ENCODE measurements around the gene PRTFDC1.
"Not testable (repeated sequence)": the region's sequence is repeated elsewhere in the genome, so short reads cannot be mapped to it uniquely, and the experiment has no call there.

PRTFDC1 gene

GRCh38 chr10:24930427-24930826 is 22.0 kb downstream of the PRTFDC1 start:
- no peak for DNase-seq (ENCODE audit: low read depth)

- DNase-seq (ENCODE audit: low read depth), result no peak
These were observed 22.5 kb downstream of the PRTFDC1 start for GRCh38 chr10:24929904-24930303.

GRCh38 chr10:24929056-24929544 is 23.3 kb downstream of the PRTFDC1 start:
- DNase-seq (ENCODE audit: low read depth), result no peak

- no peak for DNase-seq (ENCODE audit: low read depth)
These were observed 24.2 kb downstream of the PRTFDC1 start for GRCh38 chr10:24928163-24928562.

DNA sequence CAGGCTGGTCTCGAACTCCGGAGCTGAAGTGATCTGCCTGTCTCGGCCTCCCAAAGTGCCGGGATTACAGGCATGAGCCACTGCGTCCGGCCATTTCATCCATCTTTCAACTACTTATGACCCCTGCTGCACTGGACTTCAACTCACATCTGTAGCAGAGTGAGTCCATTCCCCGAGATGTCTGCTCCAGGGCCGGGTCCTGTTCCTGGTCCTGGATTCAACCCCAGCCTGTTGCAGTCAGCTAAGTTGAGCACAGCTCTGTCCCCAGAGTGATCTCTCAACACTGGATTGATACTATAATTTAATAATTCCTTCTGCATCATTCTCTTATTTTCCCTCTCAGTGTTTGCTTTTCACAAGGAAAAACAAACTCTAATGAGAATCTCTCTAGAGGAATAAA is 25.8 kb downstream of the PRTFDC1 start:
- DNase-seq (ENCODE audit: low read depth), result no peak

DNA sequence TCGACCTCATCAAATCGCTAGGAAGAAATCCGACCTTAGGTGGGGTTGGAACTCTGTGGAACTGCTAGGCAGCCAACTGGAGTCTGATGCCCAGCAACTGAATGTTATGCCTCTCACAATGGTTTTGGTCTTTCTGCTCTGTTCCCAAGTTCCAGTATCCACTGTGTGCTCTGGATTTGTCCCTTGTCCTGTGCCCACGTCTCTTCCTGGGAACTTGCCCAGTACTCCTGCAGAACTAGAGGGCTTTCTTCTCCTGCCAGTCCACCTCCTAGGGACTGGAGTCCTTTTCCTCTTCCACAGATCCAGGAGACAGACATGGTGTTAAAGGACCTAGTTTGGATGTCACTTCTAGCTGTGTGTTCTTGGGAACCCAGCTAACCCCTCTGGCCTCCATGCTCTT is 26.6 kb downstream of the PRTFDC1 start:
- no peak for DNase-seq (ENCODE audit: low read depth)

DNA sequence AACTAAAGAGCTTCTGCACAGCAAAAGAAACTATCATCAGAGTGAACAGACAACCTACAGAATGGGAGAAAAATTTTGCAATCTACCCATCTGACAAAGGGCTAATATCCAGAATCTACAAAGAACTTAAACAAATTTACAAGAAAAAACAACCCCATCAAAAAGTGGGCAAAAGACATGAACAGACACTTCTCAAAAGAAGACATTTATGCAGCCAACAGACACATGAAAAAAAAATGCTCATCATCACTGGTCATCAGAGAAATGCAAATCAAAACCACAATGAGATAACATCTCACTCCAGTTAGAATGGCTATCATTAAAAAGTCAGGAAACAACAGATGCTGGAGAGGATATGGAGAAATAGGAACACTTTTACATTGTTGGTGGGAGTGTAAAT is 27.9 kb downstream of the PRTFDC1 start:
- not testable (repeated sequence) for DNase-seq (ENCODE audit: low read depth)

- not testable (repeated sequence) for DNase-seq (ENCODE audit: low read depth)
These were observed 30.1 kb downstream of the PRTFDC1 start for GRCh38 chr10:24922222-24922868.

DNA sequence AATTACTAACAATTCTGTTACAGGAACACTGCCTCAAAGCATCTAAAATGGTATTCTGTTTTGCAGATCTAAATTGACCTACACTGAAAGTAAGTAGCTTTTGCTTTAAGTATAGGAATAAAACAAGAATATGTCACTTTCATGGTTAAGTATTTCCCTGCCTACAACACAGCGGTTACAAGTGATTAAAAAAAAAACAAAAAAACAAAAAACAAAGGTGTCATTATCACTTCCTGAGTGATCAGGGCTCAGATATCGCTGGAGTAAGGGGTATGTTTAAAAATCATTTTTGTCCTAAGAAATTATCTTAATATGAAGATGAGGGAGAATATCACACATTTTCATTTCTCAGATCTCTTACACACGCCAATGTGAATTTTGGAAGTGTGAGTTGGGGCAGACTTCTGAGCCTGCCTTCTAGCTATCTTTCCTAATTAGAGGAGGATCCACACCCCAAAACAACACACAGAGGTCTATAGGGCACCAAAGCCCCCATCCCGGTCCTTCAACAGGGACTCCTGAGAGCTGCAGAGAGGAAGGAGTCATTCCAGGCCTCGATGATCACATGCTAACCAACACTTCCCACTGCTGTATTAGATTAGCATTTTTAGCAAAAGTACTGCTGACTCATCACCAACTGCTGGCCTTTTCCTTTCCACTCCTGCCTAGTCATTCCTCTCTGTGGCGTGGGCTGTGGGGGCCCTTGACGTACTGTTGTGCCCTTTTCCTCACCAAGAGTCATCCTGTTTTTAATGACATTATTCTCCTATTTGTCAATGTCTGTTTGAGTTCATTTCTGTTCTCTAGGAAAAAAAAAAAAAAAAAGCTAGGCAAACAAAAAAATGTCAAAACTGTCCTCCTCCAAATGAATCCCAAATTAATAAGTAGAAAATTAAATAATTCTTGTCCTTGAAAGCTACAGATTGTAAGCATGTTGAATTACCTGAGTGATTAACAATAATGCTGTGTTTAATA is 31.2 kb downstream of the PRTFDC1 start:
- DNase-seq (ENCODE audit: low read depth), result peak; percentile 52

DNA sequence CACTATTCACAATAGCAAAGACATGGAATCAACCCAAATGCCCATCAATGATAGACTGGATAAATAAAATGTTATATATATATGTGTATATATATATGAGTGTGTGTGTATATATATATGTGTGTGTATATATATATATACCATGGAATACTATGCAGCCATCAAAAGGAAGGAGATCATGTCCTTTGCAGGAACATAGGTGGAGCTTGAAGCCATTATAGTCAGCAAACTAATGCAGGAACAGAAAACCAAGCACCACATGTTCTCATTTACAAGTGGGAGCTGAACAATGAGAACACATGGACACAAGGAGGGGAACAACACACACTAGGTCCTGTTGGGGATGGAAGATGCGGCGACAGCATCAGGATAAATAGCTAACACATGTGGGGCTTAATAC is 32.2 kb downstream of the PRTFDC1 start:
- not testable (repeated sequence) for DNase-seq (ENCODE audit: low read depth)

DNA sequence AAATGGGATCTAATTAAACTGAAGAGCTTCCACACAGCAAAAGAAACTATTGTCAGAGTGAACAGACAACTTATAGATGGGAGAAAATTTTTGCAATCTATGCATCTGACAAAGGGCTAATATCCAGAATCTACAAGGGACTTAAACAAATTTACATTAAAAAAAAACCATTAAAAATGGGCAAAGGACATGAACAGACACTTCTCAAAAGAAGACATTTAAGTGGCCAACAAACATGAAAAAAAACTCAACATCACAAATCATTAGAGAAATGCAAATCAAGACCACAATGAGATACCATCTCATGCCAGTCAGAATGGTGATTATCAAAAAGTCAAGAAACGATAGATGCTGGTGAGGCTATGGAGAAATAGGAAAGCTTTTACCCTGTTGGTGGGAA is 32.8 kb downstream of the PRTFDC1 start:
- DNase-seq (ENCODE audit: low read depth), result not testable (repeated sequence)

DNA sequence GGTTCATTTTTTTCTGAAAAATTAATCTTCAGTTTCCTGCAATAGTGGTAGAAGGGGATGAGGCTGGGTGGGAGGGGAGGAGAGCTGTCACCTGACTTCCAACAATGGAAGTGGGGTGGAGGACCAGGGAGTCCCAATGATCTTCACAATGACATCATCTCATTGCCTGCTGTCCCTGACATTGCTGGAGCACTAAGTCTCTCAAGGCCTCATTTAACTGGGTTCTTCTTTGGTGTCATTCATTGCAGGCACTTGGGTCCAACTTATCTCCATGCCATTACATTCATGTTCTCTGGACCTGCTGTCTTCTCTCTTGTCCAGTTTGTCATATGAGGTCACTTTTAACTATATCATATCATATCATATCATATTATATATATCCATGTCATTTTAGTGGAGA is 34.4 kb downstream of the PRTFDC1 start:
- no peak for DNase-seq (ENCODE audit: low read depth)

DNA sequence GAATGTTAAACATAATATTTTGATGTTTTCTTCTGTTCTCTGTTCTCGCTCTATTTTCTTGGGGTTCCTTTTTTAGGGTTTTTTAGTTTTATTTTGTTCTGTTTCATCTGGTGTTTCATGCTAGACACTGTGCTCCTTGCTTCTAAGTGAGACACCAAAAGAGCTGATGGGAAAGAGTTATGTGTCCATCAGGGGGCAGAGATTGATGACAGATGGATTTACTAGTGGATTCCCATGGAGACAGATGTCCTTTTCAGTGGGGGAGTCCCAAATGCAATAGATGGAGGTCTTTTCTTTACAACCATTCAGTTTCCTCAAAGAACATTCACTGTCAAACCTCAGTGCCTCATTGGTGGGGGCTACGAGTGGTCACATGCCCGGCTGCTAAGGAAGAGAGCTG is 34.9 kb downstream of the PRTFDC1 start:
- no peak for DNase-seq (ENCODE audit: low read depth)

GRCh38 chr10:24916365-24916764 is 36.0 kb downstream of the PRTFDC1 start:
- DNase-seq (ENCODE audit: low read depth), result no peak

DNA sequence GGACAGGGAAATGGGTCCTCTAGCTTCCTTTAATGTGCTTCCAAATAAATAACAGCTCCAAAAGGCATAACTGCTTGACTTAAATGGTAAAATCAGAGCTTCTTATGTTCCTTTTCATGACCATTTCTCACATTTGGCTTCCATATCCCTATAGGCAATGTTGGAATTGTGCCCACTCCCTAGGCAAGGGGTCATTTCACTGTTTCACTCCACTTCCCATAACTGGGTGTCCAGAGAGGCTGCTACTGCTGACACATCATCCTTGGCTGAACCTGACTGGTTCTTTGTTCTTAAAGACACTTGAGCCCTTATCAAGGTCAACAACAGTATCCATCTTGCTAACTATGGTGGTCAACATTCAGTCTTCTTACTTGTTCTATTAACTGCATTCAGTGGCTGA is 37.1 kb downstream of the PRTFDC1 start:
- no peak for DNase-seq (ENCODE audit: low read depth)

DNA sequence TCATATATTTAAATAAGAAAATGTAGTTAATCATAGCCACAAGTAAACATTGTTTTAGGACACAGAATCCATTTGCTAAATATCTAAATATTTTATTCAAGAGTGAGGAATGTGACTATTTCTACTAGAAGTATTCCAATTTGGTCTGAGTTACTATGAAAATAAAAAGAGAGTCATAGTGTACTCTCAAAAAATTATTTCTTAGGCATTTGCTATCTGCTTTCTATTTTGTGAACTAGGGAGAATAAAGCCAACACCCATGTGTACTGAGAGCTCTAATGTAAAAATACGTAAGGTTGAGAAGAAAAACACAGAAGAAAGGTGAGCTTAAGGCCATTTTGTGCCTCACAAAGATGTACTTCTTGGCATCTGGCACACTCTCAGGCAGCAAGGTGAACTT is 38.3 kb downstream of the PRTFDC1 start:
- no peak for DNase-seq (ENCODE audit: low read depth)

GRCh38 chr10:24912215-24912614 is 40.2 kb downstream of the PRTFDC1 start:
- DNase-seq (ENCODE audit: low read depth), result no peak

DNA sequence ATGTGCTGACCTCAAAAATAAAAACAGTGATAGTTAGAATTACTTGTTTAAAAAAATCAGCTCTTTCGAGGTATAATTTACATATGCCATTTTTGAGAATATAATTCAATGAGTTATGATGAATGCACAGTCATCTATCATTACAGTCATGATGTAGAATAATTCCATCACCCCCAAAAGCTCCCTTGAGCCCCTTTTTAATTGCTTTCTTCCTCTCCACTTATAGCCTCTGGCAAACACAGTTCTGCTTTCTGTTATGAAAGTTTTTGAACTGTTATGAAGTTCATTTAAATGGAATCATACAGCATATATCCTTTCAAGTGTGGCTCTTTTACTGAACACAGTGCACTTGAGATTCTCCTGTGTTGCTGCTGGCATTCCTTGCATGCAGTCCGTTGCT is 41.4 kb downstream of the PRTFDC1 start:
- no peak for DNase-seq (ENCODE audit: low read depth)

DNA sequence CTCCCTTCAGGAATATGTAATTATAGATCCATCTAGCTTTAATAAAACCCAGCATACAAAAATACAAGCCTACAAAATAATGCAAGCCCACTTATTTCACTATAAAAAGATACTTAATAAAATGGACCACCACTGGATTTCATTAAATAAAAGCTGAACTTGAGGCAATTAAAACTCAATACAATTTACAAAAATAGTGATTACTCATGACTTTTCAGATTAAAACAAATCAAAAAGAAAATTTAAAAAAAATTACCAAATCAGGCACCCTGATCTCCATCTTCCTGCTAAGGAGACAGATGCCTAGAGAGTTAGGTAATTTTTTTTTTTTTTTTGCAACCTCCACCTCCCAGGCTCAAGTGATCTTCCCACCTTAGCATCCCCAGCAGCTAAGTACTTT is 41.8 kb downstream of the PRTFDC1 start:
- no peak for DNase-seq (ENCODE audit: low read depth)

- no peak for DNase-seq (ENCODE audit: low read depth)
These were observed 43.5 kb downstream of the PRTFDC1 start for GRCh38 chr10:24908793-24909423.

DNA sequence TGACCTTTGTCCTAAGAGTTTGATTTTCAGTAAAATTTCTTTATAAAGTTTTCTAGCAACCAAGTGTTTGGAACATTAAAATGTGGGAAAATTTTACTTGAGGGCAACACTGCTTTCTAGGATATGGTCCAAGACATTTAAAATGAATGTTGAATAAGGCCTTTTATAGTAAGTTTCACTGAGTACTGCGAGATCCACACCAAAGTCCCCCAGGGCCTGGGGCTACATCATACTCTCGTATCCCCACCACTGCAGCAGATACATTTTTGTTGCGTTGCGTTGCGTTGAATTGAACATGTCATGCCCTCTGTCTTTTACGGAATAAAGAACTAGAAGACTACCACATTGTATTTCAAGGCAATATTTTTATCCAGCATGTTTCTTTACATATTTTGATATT is 44.5 kb downstream of the PRTFDC1 start:
- no peak for DNase-seq (ENCODE audit: low read depth)

DNA sequence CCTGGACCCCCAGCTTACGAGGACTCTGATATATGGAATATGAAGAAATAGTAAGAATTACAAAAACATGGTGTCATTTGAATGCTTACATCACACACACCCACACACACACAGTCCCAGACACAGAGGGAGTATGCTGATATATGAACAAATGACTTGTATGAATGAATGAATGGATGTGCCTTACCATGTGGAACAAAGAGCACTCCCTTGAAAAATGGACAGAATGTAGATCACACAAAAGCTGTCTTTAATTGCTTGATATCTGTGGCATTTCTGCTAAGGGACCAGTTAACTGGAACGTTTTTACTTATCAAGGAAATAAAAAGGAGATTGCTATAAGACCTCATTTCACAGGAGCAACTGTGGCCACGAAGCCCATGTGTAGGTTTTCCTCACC is 46.0 kb downstream of the PRTFDC1 start:
- no peak for DNase-seq (ENCODE audit: low read depth)

- DNase-seq (ENCODE audit: low read depth), result no peak
These were observed 47.6 kb downstream of the PRTFDC1 start for GRCh38 chr10:24904824-24905223.

Measured in stimulated activated CD8-positive, alpha-beta memory T cell treated with anti-CD3 and anti-CD28 coated beads, Interleukin-7, amount 100 ng/mL, for 24 hours (primary cell).